Keratinocyte (primary cell): Measurements from ENCODE around the gene MRPS18B. TPM values are rescaled to one million over a fixed set of nuclear protein-coding genes. Genes with fewer than 3 reads are reported as not detected.

ENCODE experiments used
- DNase-seq: peaks from one replicate; pipeline ENCODE4 v3.0.0-alpha.2; 2011; ENCODE audit warnings: low read depth, missing footprints, low spot score
- FAIRE-seq: peaks from 2 replicates; lab custom pipeline; 2011; peaks lifted over from hg19 to GRCh38; lab: Jason Lieb, UNC
- H2AFZ ChIP-seq: 2 replicates; pipeline ENCODE4 v1.6.0; 2012; ENCODE audit warnings: low read length, control low read depth, inconsistent platforms; ENCODE audit not compliant: control insufficient read depth
- H3K27ac ChIP-seq: 2 replicates; pipeline ENCODE4 v1.5.1; 2011; ENCODE audit warnings: low read length; ENCODE audit not compliant: control insufficient read depth, insufficient read depth
- H3K27me3 ChIP-seq: 3 replicates; pipeline ENCODE4 v1.6.0; 2011; ENCODE audit warnings: low read length; ENCODE audit not compliant: control insufficient read depth, insufficient read depth; ENCODE audit errors: extremely low read depth
- H3K36me3 ChIP-seq, 2 experiments: 2 replicates in 1 of 2; 3 replicates in 1 of 2; pipeline ENCODE4 v1.5.1; 2011; ENCODE audit warnings: low read length in 2 of 2, mild to moderate bottlenecking in 1 of 2; ENCODE audit not compliant: control insufficient read depth in 2 of 2, insufficient read depth in 2 of 2; ENCODE audit errors: extremely low read depth in 1 of 2
- H3K4me1 ChIP-seq: 3 replicates; pipeline ENCODE4 v1.5.1; 2011; ENCODE audit warnings: low read length; ENCODE audit not compliant: control insufficient read depth, insufficient read depth; ENCODE audit errors: extremely low read depth
- H3K4me2 ChIP-seq: 3 replicates; pipeline ENCODE4 v1.6.0; 2011; ENCODE audit warnings: low read depth, low read length; ENCODE audit not compliant: control insufficient read depth, insufficient read depth; ENCODE audit errors: extremely low read depth
- H3K4me3 ChIP-seq, 3 experiments: fragments of 200-600 bp in 1 of 3; sonication (generic) in 1 of 3; 2 replicates in 2 of 3; 3 replicates in 1 of 3; pipeline ENCODE4 v1.5.1; 2011 to 2016; ENCODE audit warnings: low read length in 3 of 3, mild to moderate bottlenecking in 3 of 3, control low read depth in 2 of 3, inconsistent platforms in 1 of 3, low read depth in 1 of 3, mixed read lengths in 1 of 3, mixed run types in 1 of 3, moderate library complexity in 1 of 3; ENCODE audit not compliant: control insufficient read depth in 2 of 3, insufficient read depth in 2 of 3; ENCODE audit errors: extremely low read depth in 1 of 3
- H3K79me2 ChIP-seq: 2 replicates; pipeline ENCODE4 v1.6.0; 2012; ENCODE audit warnings: low read length; ENCODE audit not compliant: control insufficient read depth, insufficient read depth
- H3K9ac ChIP-seq: 3 replicates; pipeline ENCODE4 v1.6.0; 2011; ENCODE audit warnings: low read length; ENCODE audit not compliant: control insufficient read depth, insufficient read depth; ENCODE audit errors: extremely low read depth
- H3K9me1 ChIP-seq: 3 replicates; pipeline ENCODE4 v1.6.0; 2011; ENCODE audit warnings: low read length; ENCODE audit not compliant: control insufficient read depth, insufficient read depth; ENCODE audit errors: extremely low read depth
- H3K9me3 ChIP-seq: 2 replicates; pipeline ENCODE4 v1.5.1; 2012; ENCODE audit warnings: low read depth, low read length; ENCODE audit not compliant: control insufficient read depth
- H4K20me1 ChIP-seq: 3 replicates; pipeline ENCODE4 v1.6.0; 2011; ENCODE audit warnings: low read length; ENCODE audit not compliant: control insufficient read depth, insufficient read depth; ENCODE audit errors: extremely low read depth
- CTCF ChIP-seq, 3 experiments: IDR thresholded peaks in 1 of 3; conservative IDR thresholded peaks in 1 of 3; optimal IDR thresholded peaks in 1 of 3; 2 replicates in 2 of 3; 3 replicates in 1 of 3; pipeline versions ENCODE3 to v1.5.1; 2011; ENCODE audit warnings: low read length in 3 of 3, mild to moderate bottlenecking in 3 of 3, moderate library complexity in 2 of 3, control low read depth in 1 of 3, inconsistent platforms in 1 of 3; ENCODE audit not compliant: insufficient read depth in 2 of 3; ENCODE audit errors: extremely low read depth in 1 of 3
- EZH2 ChIP-seq: IDR thresholded peaks from one replicate; pipeline ENCODE4 v1.6.1; 2012; ENCODE audit warnings: inconsistent platforms, mild to moderate bottlenecking, low read length, moderate library complexity
- dilution Hi-C: fragments of 300-500 bp; cut with MboI; formaldehyde crosslinking; loops from one replicate; pipeline ENCODE4 v1.7.0; 2020; ENCODE audit warnings: low sequenced_read_pairs; ENCODE audit not compliant: extremely low pct_ligation_motif_present
- polyA plus RNA-seq, 5 experiments: library from polyadenylated mRNA; depleted of rRNA in 3 of 5; stranded (reverse) in 3 of 5; stranded (forward) in 1 of 5; unstranded in 1 of 5; fragments of >200 nt; gene quantifications; 1 replicate in 1 of 5; 2 replicates in 3 of 5; 3 replicates in 1 of 5; pipeline versions ENCODE4 v1.2.1 to v1.2.3, GENCODE V29; 2011 to 2012; ENCODE audit warnings: missing spikeins in 2 of 5, low read depth in 1 of 5, low replicate concordance in 1 of 5

Gene MRPS18B
- polyA plus RNA-seq, 1 donor (not counting 4 experiments of a cell fraction or from before 2014, with no cell fraction given) = 55.0 TPM

GRCh38 chr6:30572148-30572547 is 45.5 kb upstream of the MRPS18B start:
- Histone ChIP-seq H3K79me2 (peaks cover 53% of the 10 kb centered on the region), H3K9me3 (no peaks in the 10 kb centered on the region), H3K36me3 (peaks cover 6 to 17% of the 10 kb centered on the region in 2 experiments), H2AFZ (no peak overlapping the region), H3K9ac (peak overlapping the region; percentile 98), H3K27ac (peak overlapping the region; percentile 97), H3K4me2 (peak overlapping the region; percentile 87), H3K4me1 (peaks cover 19% of the 10 kb centered on the region), H3K27me3 (no peaks in the 10 kb centered on the region), H4K20me1 (peaks cover 20% of the 10 kb centered on the region), H3K9me1 (no peaks in the 10 kb centered on the region), H3K4me3 (peak overlapping the region; percentile 62 to 89 (median 87))
- FAIRE-seq = no peak
- DNase-seq = peak; percentile 38
- no peak for TF ChIP-seq CTCF (optimal IDR thresholded peaks at IDR 0.05 in 1 of 3, IDR thresholded peaks at IDR 0.05 in 1 of 3, conservative IDR thresholded peaks at IDR 0.05 in 1 of 3; ENCODE audit: extremely low read depth in 1 of 3, insufficient read depth in 2 of 3, low read length in 3 of 3)
- TF ChIP-seq EZH2 = no peak
- dilution Hi-C loops = no loop called here

- H3K4me3 ChIP-seq = peak overlapping the region in 1 of 3 experiments; percentile 89
- H3K9me1 ChIP-seq = no peaks in the 10 kb centered on the region
- TF ChIP-seq EZH2 = no peak
- TF ChIP-seq CTCF (optimal IDR thresholded peaks at IDR 0.05 in 1 of 3, IDR thresholded peaks at IDR 0.05 in 1 of 3, conservative IDR thresholded peaks at IDR 0.05 in 1 of 3; ENCODE audit: extremely low read depth in 1 of 3, insufficient read depth in 2 of 3, low read length in 3 of 3) = no peak
- peaks cover 59% of the 10 kb centered on the region for H3K79me2 ChIP-seq
- H4K20me1 ChIP-seq = peaks cover 20% of the 10 kb centered on the region
- H2AFZ ChIP-seq = no peak overlapping the region
- DNase-seq (no peak), FAIRE-seq (no peak)
- dilution Hi-C loops = no loop called here
- no peak overlapping the region for H3K27ac ChIP-seq
- peaks cover 19% of the 10 kb centered on the region for H3K4me1 ChIP-seq
- H3K4me2 ChIP-seq = peak overlapping the region; percentile 87
- H3K9ac ChIP-seq = no peak overlapping the region
- H3K36me3 ChIP-seq = peaks cover 12 to 22% of the 10 kb centered on the region in 2 experiments
- no peaks in the 10 kb centered on the region for H3K9me3 ChIP-seq
- no peaks in the 10 kb centered on the region for H3K27me3 ChIP-seq
These were observed 44.5 kb upstream of the MRPS18B start for GRCh38 chr6:30573113-30573512.
